ENCODE measurements around the gene PML.

The PML gene

GRCh38 chr15:73991726-73992593, 2.6 kb upstream of the PML start, which contains the start of gene STOML1 (continued):
- TF ChIP-seq GLIS1 (tag by site-specific recombination; IDR thresholded peaks at IDR 0.05): peak; percentile 86
- peak; percentile 96 for TF ChIP-seq ZBTB17 (tag by site-specific recombination; IDR thresholded peaks at IDR 0.05)
- no peak for TF ChIP-seq ZNF157 (tag by site-specific recombination; IDR thresholded peaks at IDR 0.05)
- TF ChIP-seq BCL6B (tag by site-specific recombination; IDR thresholded peaks at IDR 0.05): no peak
- TF ChIP-seq ZNF768 (tag by site-specific recombination; IDR thresholded peaks at IDR 0.05): no peak
- no peak for TF ChIP-seq ZNF664 (tag by site-specific recombination; IDR thresholded peaks at IDR 0.05)
- TF ChIP-seq ZBTB8A (tag by site-specific recombination; IDR thresholded peaks at IDR 0.05): peak; percentile 92
- TF ChIP-seq ZNF404 (tag by site-specific recombination; IDR thresholded peaks at IDR 0.05): no peak
- peak; percentile 59; the same call in 1 of the 2 replicates for TF ChIP-seq ZNF2 (tag by site-specific recombination; IDR thresholded peaks at IDR 0.05)
- no peak for TF ChIP-seq ZBTB48 (tag by site-specific recombination; IDR thresholded peaks at IDR 0.05)
- no peak for TF ChIP-seq ZNF391 (tag by site-specific recombination; IDR thresholded peaks at IDR 0.05; ENCODE audit: borderline replicate concordance, low read depth)
- TF ChIP-seq ZBTB6 (tag by site-specific recombination; IDR thresholded peaks at IDR 0.05): peak; percentile 23; the same call in 1 of the 2 replicates
- no peak for TF ChIP-seq ZNF791 (tag by site-specific recombination; IDR thresholded peaks at IDR 0.05)
- peak; percentile 46; the same call in 1 of the 2 replicates for TF ChIP-seq ZXDB (tag by site-specific recombination; IDR thresholded peaks at IDR 0.05)
- peak; percentile 90 for TF ChIP-seq KLF10 (tag by site-specific recombination; IDR thresholded peaks at IDR 0.05)
- TF ChIP-seq ZNF677 (tag by site-specific recombination; IDR thresholded peaks at IDR 0.05): no peak
- peak; percentile 60; the same call in 1 of the 2 replicates for TF ChIP-seq ZNF449 (tag by site-specific recombination; IDR thresholded peaks at IDR 0.05)
- TF ChIP-seq ZBTB7A (tag by site-specific recombination; IDR thresholded peaks at IDR 0.05; ENCODE audit: low read depth): no peak; the same call in 1 of the 2 replicates
- TF ChIP-seq REST (tag by site-specific recombination; IDR thresholded peaks at IDR 0.05): no peak
- TF ChIP-seq ZNF513 (tag by site-specific recombination; IDR thresholded peaks at IDR 0.05): peak; percentile 82; the same call in 1 of the 2 replicates
- peak; percentile 46 for TF ChIP-seq KLF1 (tag by site-specific recombination; IDR thresholded peaks at IDR 0.05)
- no peak; the same call in 1 of the 2 replicates for TF ChIP-seq ZNF146 (tag by site-specific recombination; IDR thresholded peaks at IDR 0.05)
- TF ChIP-seq ZNF670 (tag by site-specific recombination; IDR thresholded peaks at IDR 0.05; ENCODE audit: low read depth): no peak
- no peak for TF ChIP-seq ZNF658 (tag by site-specific recombination; IDR thresholded peaks at IDR 0.05)
- TF ChIP-seq ZNF433 (tag by site-specific recombination; IDR thresholded peaks at IDR 0.05; ENCODE audit: low read depth): no peak
- peak; percentile 57; the same call in 1 of the 2 replicates for TF ChIP-seq HIC1 (tag by site-specific recombination; IDR thresholded peaks at IDR 0.05)
- no peak for TF ChIP-seq ZNF776 (tag by site-specific recombination; IDR thresholded peaks at IDR 0.05; ENCODE audit: borderline replicate concordance)
- TF ChIP-seq ZNF239 (tag by site-specific recombination; IDR thresholded peaks at IDR 0.05): no peak
- TF ChIP-seq ZNF629 (tag by site-specific recombination; IDR thresholded peaks at IDR 0.05): peak; percentile 62
